Measurements from ENCODE around the gene ITPK1. TPM values are rescaled to one million over a fixed set of nuclear protein-coding genes. Genes with fewer than 3 reads are reported as not detected.
"Not testable (repeated sequence)": the region's sequence is repeated elsewhere in the genome, so short reads cannot be mapped to it uniquely, and the experiment has no call there.

The ITPK1 gene
- polyA plus RNA-seq (2012; ENCODE audit: low read depth, missing spikeins): 22.4 TPM

DNA sequence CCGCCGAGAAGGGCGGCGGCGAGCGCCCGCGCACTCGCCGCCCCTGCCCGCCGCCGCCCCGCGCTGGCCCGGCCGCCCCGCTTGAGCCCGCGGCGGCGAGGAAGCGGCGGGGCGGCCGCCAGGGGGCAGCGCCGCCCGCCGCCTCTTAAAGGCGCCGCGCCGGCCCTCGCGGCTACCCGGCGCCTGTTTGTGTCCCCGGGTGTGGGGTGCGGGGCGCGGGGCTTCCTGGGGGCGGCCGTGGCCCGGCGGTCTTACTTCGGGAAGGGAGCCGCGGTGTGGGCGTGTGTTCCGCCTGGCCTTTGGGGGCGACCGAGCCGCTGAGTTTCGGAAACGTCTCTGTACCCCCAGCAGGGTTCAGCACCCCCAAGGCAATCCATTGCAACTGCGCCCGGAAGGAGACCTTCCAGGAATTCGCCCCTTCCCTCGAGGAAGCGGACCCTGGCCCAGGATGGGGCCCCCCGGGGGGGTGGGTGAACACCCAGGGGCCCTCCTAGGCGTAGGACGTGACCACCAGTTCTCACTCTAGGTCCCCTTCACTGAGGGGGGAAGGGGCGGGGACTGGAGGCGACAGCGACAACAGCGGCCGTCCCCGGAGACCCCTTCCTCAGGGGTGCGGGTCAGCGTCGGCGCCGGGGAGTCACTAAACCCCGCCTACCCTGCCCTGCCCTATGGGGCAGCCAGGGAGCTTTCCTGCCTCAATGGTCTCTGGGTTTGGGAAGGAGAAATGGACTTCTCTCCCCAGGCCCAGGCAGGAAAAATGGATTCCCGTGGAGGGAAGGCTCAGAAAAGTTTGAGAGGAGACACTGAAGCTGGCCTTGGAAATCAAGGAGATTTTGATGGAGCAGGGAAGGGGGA is at the start of gene ITPK1:
ITPK1 (minus strand) TSS at position 105 of the 855 bp plus-strand sequence. CDS start 762 bp downstream, outside the sequence.
- DNase-seq (ENCODE audit: insufficient read length, low spot score) (peak; percentile 84), FAIRE-seq (peak; percentile 78)
- TF ChIP-seq PAX5 (IDR thresholded peaks at IDR 0.05; ENCODE audit: insufficient read depth, low read length, severe bottlenecking) (no peak), TAF1 (IDR thresholded peaks at IDR 0.05; ENCODE audit: low read depth, low read length) (no peak), POLR2AphosphoS5 (IDR thresholded peaks at IDR 0.05; ENCODE audit: low read depth, low read length) (no peak), SPI1 (IDR thresholded peaks at IDR 0.05; ENCODE audit: low read depth, low read length) (no peak), POLR2A (IDR thresholded peaks at IDR 0.05; ENCODE audit: low read depth, low read length) (no peak), POU2F2 (IDR thresholded peaks at IDR 0.05; ENCODE audit: low read depth, low read length) (no peak)

DNA sequence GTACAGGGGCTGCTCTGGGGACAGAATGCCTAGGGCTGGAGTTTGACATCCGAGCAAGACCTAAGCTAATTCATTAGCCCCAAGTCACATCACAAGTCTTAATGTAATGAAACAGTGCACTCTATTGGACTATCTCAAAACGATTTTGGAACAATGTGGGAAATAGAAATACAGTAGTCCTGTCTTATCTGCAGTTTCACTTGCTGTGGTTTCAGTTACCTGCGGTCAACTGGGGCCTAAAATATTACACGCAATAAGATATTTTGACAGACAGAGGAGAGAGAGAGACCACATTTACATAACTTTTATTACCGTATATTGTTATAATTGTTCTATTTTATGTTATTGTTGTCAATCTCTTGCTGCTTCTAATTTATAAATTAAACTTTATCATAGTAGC is 47.8 kb upstream of the ITPK1 start:
- no peak for DNase-seq (ENCODE audit: insufficient read length, low spot score)
- no peak for TF ChIP-seq POU2F2 (IDR thresholded peaks at IDR 0.05; ENCODE audit: low read depth, low read length)
- no peak for TF ChIP-seq POLR2A (IDR thresholded peaks at IDR 0.05; ENCODE audit: low read depth, low read length)

DNA sequence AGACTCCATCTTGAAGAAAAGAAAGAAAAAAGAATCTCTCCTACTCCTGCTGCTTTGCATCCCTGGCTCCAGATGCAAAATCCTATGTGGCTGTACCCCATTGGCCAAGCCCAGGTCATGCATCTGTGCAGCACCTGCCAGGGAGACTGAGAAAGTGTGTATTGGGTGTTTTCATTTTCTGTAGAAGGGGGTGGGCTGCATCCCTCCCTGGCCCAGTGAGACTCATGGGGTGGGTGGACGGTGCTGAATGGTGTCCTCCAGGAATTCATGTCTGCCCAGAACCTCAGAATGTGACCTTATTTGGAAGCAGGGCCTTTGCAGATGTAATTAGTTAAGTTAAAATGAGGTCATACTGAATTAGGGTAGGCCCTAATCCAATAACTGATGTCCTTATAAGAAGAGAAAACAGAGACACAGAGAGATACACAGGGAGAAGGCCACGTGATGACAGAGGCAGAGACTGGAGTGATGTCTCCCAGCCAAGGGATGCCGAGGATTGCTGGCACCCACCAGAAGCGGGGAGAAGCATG is 45.8 kb upstream of the ITPK1 start:
- no peak for TF ChIP-seq POLR2AphosphoS5 (IDR thresholded peaks at IDR 0.05; ENCODE audit: low read depth, low read length)
- TF ChIP-seq SPI1 (IDR thresholded peaks at IDR 0.05; ENCODE audit: low read depth, low read length): no peak
- no peak for TF ChIP-seq POU2F2 (IDR thresholded peaks at IDR 0.05; ENCODE audit: low read depth, low read length)
- TF ChIP-seq TAF1 (IDR thresholded peaks at IDR 0.05; ENCODE audit: low read depth, low read length): no peak
- TF ChIP-seq PAX5 (IDR thresholded peaks at IDR 0.05; ENCODE audit: insufficient read depth, low read length, severe bottlenecking): no peak
- TF ChIP-seq POLR2A (IDR thresholded peaks at IDR 0.05; ENCODE audit: low read depth, low read length): no peak
- DNase-seq (ENCODE audit: insufficient read length, low spot score) (no peak), FAIRE-seq (no peak)

More for the DNA sequence above, 47.8 kb upstream of the ITPK1 start:
- FAIRE-seq: no peak

DNA sequence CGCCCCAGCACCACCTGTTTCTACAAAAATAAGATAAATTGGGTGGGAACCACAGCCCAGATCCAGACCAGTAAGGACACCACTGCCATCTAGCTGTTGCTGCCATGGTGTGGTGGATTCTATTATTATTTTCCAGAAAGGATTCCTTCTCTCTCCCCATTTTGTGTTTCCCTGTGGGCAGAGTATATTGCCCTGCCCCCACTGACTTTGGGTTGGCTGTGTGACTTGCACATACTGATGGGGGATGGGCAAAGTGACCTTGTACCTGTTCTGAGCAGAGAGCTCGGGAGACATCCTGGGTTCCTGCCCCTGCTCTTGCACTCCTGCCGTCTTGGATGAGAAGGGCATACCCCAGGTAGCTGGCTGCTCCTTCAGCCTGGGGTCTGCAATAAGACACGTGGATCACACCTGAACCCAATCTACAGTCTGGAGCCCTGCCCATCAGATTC is 44.7 kb upstream of the ITPK1 start:
- DNase-seq (ENCODE audit: insufficient read length, low spot score): no peak
- no peak for TF ChIP-seq POU2F2 (IDR thresholded peaks at IDR 0.05; ENCODE audit: low read depth, low read length)
- TF ChIP-seq TAF1 (IDR thresholded peaks at IDR 0.05; ENCODE audit: low read depth, low read length): no peak
- TF ChIP-seq POLR2AphosphoS5 (IDR thresholded peaks at IDR 0.05; ENCODE audit: low read depth, low read length): no peak
- no peak for TF ChIP-seq PAX5 (IDR thresholded peaks at IDR 0.05; ENCODE audit: insufficient read depth, low read length, severe bottlenecking)
- TF ChIP-seq SPI1 (IDR thresholded peaks at IDR 0.05; ENCODE audit: low read depth, low read length): no peak
- no peak for TF ChIP-seq POLR2A (IDR thresholded peaks at IDR 0.05; ENCODE audit: low read depth, low read length)
- FAIRE-seq: peak; percentile 5

DNA sequence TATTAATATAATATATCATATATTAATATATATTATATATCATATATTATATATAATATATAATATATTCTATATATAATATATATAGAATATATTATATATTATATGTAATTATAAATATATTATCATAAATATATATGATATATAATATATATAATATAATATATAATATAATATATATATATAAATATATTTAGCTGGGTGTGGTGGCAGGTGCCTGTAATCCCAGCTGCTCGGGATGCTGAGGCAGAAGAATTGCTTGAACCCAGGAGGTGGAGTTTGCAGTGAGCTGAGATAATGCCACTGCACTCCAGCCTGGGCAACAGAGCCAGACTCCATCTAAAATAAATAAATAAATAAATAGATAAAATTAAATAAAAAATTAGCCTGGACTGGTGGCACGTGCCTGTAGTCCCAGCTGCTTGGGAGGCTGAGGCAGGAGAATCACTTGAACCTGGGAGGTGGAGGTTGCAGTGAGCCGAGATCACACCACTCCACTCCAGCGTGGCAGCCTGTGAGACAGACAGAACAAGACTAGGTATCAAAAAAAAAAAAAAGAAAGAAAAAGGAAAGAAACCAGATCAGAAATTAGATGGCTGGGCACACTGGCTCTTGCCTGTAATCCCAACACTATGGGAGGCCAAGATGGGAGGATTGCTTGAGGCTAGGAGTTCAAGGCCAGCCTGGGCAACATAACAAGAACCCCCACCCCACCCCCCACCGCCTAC is 44.1 kb upstream of the ITPK1 start:
- not testable (repeated sequence) for FAIRE-seq; DNase-seq (ENCODE audit: insufficient read length, low spot score)

DNA sequence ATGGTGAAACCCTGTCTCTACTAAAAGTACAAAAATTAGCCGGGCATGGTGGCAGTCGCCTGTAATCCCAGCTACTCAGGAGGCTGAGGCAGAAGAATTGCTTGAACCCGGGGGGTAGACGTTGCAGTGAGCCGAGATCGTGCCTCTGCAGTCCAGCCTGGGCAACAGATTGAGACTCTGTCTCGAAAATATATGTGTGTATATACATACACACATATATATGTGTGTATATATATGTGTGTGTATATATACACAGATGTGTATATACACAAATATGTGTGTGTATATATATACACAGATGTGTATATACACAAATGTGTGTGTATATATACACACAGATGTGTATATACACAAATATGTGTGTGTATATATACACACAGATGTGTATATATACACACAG is 42.6 kb upstream of the ITPK1 start:
- not testable (repeated sequence) for FAIRE-seq; DNase-seq (ENCODE audit: insufficient read length, low spot score)

DNA sequence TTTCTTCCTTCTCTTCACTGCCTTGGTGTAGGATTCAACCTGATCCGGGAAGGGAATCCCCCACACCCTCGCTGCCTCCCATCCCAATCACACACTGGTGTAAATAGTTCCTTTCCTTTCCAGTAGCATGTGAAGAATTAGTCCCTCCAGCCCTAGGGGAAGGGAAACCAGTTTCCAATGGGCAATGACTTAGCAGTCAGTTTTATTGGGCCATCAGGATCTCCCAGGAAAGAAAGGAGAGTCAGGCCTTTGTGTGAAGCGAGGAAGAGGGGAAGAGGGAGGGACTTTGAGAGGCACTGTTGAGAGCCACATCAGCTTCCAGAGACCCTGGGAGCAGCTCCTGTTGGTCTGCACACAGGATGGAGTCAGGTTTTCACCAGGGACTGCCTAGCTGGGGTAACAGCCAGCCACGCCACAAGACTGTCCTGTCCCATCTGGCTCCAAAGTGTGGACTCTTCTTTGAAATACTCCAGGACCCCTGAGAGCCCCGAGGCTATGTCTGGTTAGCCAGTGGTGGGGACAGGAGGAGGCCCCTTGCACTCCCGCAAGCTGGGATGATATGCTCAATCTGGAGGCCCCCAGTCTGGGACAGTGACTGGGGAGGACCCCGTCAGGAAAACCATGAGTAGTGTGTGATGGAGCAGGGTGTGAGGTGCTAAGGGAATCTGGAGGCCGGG is 41.1 kb upstream of the ITPK1 start:
- FAIRE-seq: no peak
- no peak for DNase-seq (ENCODE audit: insufficient read length, low spot score)
- no peak for TF ChIP-seq PAX5 (IDR thresholded peaks at IDR 0.05; ENCODE audit: insufficient read depth, low read length, severe bottlenecking)
- TF ChIP-seq SPI1 (IDR thresholded peaks at IDR 0.05; ENCODE audit: low read depth, low read length): no peak
- TF ChIP-seq POU2F2 (IDR thresholded peaks at IDR 0.05; ENCODE audit: low read depth, low read length): no peak
- no peak for TF ChIP-seq POLR2AphosphoS5 (IDR thresholded peaks at IDR 0.05; ENCODE audit: low read depth, low read length)
- TF ChIP-seq TAF1 (IDR thresholded peaks at IDR 0.05; ENCODE audit: low read depth, low read length): no peak
- no peak for TF ChIP-seq POLR2A (IDR thresholded peaks at IDR 0.05; ENCODE audit: low read depth, low read length)

DNA sequence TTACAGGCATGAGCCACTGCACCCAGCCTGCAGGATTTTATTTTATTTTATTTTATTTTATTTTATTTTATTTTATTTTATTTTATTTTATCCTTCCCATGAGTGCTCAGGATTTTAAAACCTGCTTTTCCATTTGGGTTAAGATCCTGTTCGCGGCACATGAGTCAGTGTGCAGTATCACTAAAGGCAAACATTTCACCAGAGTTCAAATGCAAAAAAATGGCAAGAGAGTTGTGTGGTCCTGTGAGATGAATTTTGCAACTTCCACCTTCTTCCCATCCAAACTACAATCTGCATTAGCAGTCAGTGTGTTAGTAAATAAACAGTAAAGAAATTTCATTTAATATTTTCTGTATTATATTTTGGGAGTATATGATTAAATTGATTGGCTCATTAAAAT is 39.9 kb upstream of the ITPK1 start:
- DNase-seq (ENCODE audit: insufficient read length, low spot score) (no peak), FAIRE-seq (no peak)
- TF ChIP-seq POU2F2 (IDR thresholded peaks at IDR 0.05; ENCODE audit: low read depth, low read length) (no peak), TAF1 (IDR thresholded peaks at IDR 0.05; ENCODE audit: low read depth, low read length) (no peak), PAX5 (IDR thresholded peaks at IDR 0.05; ENCODE audit: insufficient read depth, low read length, severe bottlenecking) (no peak), POLR2A (IDR thresholded peaks at IDR 0.05; ENCODE audit: low read depth, low read length) (no peak)

DNA sequence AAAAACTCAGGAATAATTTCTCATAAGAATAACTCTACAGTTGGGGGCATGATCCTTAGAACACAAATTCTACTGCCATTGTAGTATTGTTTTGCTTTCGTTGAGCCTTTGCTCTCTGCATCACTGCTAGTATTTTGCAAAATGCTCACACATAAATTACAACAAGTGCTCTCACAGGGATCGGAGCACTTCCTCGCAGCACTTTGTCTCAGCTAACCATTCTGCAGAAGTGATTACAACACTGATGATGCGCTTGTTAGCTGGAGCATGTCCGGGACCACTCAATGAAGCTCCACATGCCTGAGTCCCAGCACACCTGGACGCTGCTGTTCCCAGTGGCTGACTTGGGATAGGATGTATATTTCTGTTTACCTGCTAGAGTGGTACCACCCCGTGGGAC is 37.4 kb upstream of the ITPK1 start:
- no peak for TF ChIP-seq POLR2A (IDR thresholded peaks at IDR 0.05; ENCODE audit: low read depth, low read length)
- TF ChIP-seq PAX5 (IDR thresholded peaks at IDR 0.05; ENCODE audit: insufficient read depth, low read length, severe bottlenecking): no peak
- no peak for TF ChIP-seq SPI1 (IDR thresholded peaks at IDR 0.05; ENCODE audit: low read depth, low read length)
- no peak for TF ChIP-seq TAF1 (IDR thresholded peaks at IDR 0.05; ENCODE audit: low read depth, low read length)
- no peak for TF ChIP-seq POLR2AphosphoS5 (IDR thresholded peaks at IDR 0.05; ENCODE audit: low read depth, low read length)
- TF ChIP-seq POU2F2 (IDR thresholded peaks at IDR 0.05; ENCODE audit: low read depth, low read length): no peak
- DNase-seq (ENCODE audit: insufficient read length, low spot score) (no peak), FAIRE-seq (no peak)
